ENCODE measurements around the gene FAAP20.

DNA sequence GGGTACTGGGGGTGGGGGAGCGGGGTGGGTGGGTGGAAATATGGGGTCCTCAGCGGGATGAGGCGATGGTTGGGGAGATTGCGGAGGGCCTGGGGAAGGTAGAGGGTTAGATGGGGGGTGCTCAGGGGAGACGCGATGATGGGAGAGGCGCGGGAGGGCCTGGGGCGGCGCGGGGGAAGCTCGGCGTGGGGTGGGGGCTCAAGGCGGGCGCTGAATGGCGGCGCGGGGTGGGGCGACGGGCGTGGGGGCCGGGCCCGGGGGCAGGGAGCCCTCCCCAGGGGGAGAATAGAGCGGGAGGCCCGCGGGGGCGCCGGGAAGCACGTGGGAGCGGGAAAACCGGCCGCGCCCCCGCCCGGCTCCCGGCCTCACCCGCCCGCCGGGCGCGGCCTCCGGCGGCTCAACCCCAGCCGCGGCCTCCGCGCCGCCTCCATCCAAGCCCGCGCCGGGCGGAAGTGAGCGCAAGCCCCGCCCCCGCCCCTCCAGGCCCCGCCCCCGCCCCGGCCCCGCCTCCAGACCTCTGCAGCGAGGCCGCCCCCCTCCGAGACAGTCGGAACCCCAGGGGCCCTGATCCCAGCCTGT lies at the start of gene FAAP20:
- TF ChIP-seq CEBPB (IDR thresholded peaks at IDR 0.05; ENCODE audit: low read depth, low read length) (no peak), CTCF (IDR thresholded peaks at IDR 0.05; ENCODE audit: control extremely low read depth in 1 of 3, insufficient read depth in 1 of 3, low read depth in 1 of 3, low read length in 3 of 3) (no peak), SP1 (IDR thresholded peaks at IDR 0.05; ENCODE audit: low read depth, low read length) (no peak), RAD21 (IDR thresholded peaks at IDR 0.05 in 1 of 2, conservative IDR thresholded peaks at IDR 0.05 in 1 of 2; ENCODE audit: low read depth in 2 of 2, low read length in 2 of 2) (no peak), CHD1 (IDR thresholded peaks at IDR 0.05; ENCODE audit: low read depth, low read length) (no peak), EZH2 (IDR thresholded peaks at IDR 0.05; ENCODE audit: low read depth, low read length, severe bottlenecking) (no peak), ATF2 (IDR thresholded peaks at IDR 0.05; ENCODE audit: low read length) (no peak), SIN3A (conservative IDR thresholded peaks at IDR 0.05 in 1 of 2, IDR thresholded peaks at IDR 0.05 in 1 of 2; ENCODE audit: low read depth in 1 of 2, low read length in 2 of 2) (no peak), GTF2F1 (IDR thresholded peaks at IDR 0.05; ENCODE audit: borderline replicate concordance, low read depth, low read length) (no peak), POLR2AphosphoS5 (IDR thresholded peaks at IDR 0.05; ENCODE audit: low read depth, low read length) (no peak), SAP30 (IDR thresholded peaks at IDR 0.05; ENCODE audit: insufficient read depth, insufficient replicate concordance, low read length) (no peak), ZNF274 (IDR thresholded peaks at IDR 0.05; ENCODE audit: borderline replicate concordance, extremely low read depth, low read length) (no peak)

Data from H1 (cell line).